Smooth muscle cell of trachea (primary cell): Measurements from ENCODE around the gene PLA2G7. TPM values are rescaled to one million over a fixed set of nuclear protein-coding genes. Genes with fewer than 3 reads are reported as not detected.

ENCODE experiments used
- total RNA-seq: library from RNA; depleted of rRNA; stranded (reverse); fragments of >200 nt; gene quantifications from 2 replicates; pipeline ENCODE4 v1.2.1, GENCODE V29; 2014

Gene PLA2G7
- not detected in 2 replicates for total RNA-seq

GRCh38 chr6:46734867-46735719, at the start of gene PLA2G7:
Gene PLA2G7, minus strand, starts transcription at chr6:46735375. Its CDS starts 12,484 bp downstream, at chr6:46722891.

GRCh38 chr6:46746696-46747095, 11.5 kb upstream of the PLA2G7 start, which contains the start of gene ANKRD66:
Gene ANKRD66, plus strand, starts transcription at chr6:46746933. Its CDS starts 5,016 bp downstream, at chr6:46751949.

GRCh38 chr6:46687619-46688097, 47.5 kb downstream of the PLA2G7 start, which contains the start of gene TDRD6:
Gene TDRD6, plus strand, starts transcription at chr6:46687885. Its CDS starts 244 bp downstream, at chr6:46688129.

Other genes with a start within 250 kb of the PLA2G7 start
- 2.2 and 6.3 TPM in 2 replicates for gene RCAN2, start 243.9 kb downstream of the PLA2G7 start, total RNA-seq
- gene CYP39A1, start 82.6 kb downstream of the PLA2G7 start, total RNA-seq, result 1.3 and 1.7 TPM in 2 replicates
- 8.4 and 9.9 TPM in 2 replicates for gene SLC25A27, start 82.4 kb downstream of the PLA2G7 start, total RNA-seq
- gene TDRD6, start 47.5 kb downstream of the PLA2G7 start, total RNA-seq, result 0.15 and 0.17 TPM in 2 replicates
- not detected in 2 replicates for gene ANKRD66, start 11.6 kb upstream of the PLA2G7 start, total RNA-seq
- not detected in 2 replicates for gene MEP1A, start 58.0 kb upstream of the PLA2G7 start, total RNA-seq
- gene ADGRF5, start 186.6 kb upstream of the PLA2G7 start, total RNA-seq, result under 0.01 and 0.15 TPM in 2 replicates